ENCODE measurements around the gene BMP8A.

DNA sequence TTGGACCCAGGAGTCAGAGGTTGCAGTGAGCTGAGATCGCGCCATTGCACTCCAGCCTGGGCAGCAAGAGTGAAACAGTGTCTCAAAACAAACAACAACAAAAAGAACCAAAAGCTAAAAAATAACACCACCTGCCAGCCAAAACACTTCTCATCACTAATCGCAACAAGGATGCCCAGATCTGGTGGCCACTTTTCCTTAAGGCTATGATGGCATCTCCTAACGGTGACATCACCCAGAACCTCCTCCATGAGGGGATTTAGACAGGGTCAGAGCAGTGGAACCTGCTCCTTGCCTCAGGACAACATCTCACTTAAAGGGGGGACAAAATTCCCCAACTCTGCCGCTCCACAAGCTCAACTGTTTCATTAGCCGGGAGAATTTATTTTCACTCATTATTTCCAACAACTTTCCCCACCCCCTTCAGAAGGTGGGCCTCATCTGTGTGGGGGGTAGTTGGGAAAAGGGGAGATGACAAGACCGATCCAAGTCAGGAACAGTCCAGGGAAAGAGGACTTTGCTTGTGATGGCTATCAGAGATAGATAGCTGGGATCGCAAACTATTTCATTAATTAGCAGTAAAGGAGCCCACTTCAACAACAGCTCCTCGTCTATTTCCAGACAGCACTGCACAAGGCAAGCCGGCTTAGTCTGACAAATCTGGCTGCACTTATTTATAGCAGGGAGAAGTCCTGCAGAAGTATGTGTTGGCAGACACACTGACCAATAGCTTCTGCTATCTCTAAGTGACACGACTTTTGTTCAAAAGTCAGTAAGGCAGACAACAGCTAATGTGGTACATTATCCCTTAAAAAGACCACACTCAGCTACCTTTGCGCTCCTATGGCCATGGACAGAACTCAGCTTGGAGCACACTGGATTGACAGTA, 82.5 kb downstream of the BMP8A start:
- TF ChIP-seq, protein P1, sequence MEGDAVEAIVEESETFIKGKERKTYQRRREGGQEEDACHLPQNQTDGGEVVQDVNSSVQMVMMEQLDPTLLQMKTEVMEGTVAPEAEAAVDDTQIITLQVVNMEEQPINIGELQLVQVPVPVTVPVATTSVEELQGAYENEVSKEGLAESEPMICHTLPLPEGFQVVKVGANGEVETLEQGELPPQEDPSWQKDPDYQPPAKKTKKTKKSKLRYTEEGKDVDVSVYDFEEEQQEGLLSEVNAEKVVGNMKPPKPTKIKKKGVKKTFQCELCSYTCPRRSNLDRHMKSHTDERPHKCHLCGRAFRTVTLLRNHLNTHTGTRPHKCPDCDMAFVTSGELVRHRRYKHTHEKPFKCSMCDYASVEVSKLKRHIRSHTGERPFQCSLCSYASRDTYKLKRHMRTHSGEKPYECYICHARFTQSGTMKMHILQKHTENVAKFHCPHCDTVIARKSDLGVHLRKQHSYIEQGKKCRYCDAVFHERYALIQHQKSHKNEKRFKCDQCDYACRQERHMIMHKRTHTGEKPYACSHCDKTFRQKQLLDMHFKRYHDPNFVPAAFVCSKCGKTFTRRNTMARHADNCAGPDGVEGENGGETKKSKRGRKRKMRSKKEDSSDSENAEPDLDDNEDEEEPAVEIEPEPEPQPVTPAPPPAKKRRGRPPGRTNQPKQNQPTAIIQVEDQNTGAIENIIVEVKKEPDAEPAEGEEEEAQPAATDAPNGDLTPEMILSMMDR (IDR thresholded peaks at IDR 0.05), result no peak
- TF ChIP-seq POLR2AphosphoS5 (IDR thresholded peaks at IDR 0.05) (no peak), POLR2A (IDR thresholded peaks at IDR 0.05) (no peak)
